SJCRH30 (cell line): Measurements from ENCODE around the gene KLRC2. TPM values are rescaled to one million over a fixed set of nuclear protein-coding genes. Genes with fewer than 3 reads are reported as not detected.
"Not testable (repeated sequence)": the region's sequence is repeated elsewhere in the genome, so short reads cannot be mapped to it uniquely, and the experiment has no call there.

Source experiments
- DNase-seq, 2 experiments: peaks; one replicate each; pipeline ENCODE4 v3.0.0-alpha.2; 2015 to 2020
- H3K27ac ChIP-seq: fragments of 250-450 bp; sonication (Bioruptor Pico); 2 replicates; pipeline ENCODE4 v1.5.1; 2020; ENCODE audit warnings: mild to moderate bottlenecking, moderate library complexity
- H3K27me3 ChIP-seq: fragments of 250-450 bp; sonication (Bioruptor Pico); 2 replicates; pipeline ENCODE4 v1.5.1; 2020; ENCODE audit warnings: mild to moderate bottlenecking, moderate library complexity
- H3K36me3 ChIP-seq: fragments of 250-450 bp; sonication (Bioruptor Pico); 2 replicates; pipeline ENCODE4 v1.5.1; 2020; ENCODE audit warnings: mild to moderate bottlenecking, moderate library complexity
- H3K4me1 ChIP-seq: fragments of 250-450 bp; sonication (Bioruptor Pico); 2 replicates; pipeline ENCODE4 v1.5.1; 2020; ENCODE audit warnings: mild to moderate bottlenecking, moderate library complexity
- H3K4me3 ChIP-seq: fragments of 250-450 bp; sonication (Bioruptor Pico); 2 replicates; pipeline ENCODE4 v1.5.1; 2020; ENCODE audit warnings: mild to moderate bottlenecking, moderate library complexity
- H3K9me3 ChIP-seq: fragments of 250-450 bp; sonication (Bioruptor Pico); replicated peaks from 2 replicates; pipeline ENCODE4 v1.5.1; 2020; ENCODE audit warnings: mild to moderate bottlenecking, moderate library complexity
- total RNA-seq: library from RNA; depleted of rRNA; stranded (reverse); fragments of >200 nt; shearing (Covaris generic); gene quantifications from 2 replicates; pipeline ENCODE4 v1.2.3, GENCODE V29; 2014; rRNA removed

KLRC2 gene
- total RNA-seq, result not detected in 2 replicates

DNA sequence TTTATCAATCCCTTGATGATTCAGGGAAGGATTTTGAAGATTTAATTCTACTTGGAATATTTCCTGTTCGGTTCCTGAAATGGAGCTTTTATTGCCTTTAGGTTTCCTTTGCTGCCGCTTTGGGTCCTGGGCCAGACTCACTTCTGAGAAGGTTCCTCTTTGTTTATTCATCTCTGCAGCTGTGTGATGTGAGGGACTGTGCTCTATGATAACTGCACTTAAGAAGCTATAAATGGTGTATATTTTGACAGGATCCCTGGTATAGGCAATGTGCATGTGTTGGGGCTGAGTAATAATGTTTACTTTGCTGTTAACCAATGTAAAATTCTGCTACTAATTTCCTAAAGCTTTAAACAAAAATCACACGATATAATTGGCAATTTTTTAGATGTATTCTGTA lies at the start of gene KLRC2:
Gene KLRC2 (minus strand): TSS at position 195 of the 400 bp plus-strand sequence. CDS start 24 bp downstream, at position 171.
- not testable (repeated sequence) for H3K4me1 ChIP-seq, H3K27me3 ChIP-seq, H3K36me3 ChIP-seq, H3K9me3 ChIP-seq, H3K27ac ChIP-seq, H3K4me3 ChIP-seq
- DNase-seq, result peak in 1 of 2 experiments; percentile 10

DNA sequence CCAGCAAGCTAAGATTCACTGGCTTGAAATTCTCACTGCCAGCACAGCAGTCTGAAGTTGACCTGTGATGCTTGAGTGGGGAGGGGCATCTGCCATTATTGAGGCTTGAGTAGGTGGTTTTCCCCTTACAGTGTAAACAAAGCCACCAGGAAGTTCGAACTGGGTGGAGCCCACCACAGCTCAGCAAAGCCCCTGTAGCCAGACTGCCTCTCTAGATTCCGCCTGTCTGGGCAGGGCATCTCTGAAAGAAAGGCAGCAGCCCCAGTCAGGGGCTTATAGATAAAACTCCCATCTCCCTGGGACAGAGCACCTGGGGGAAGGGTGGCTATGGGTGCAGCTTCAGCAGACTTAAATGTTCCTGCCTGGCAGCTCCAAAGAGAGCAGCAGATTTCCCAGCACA lies 46.1 kb upstream of the KLRC2 start:
- not testable (repeated sequence) for H3K27ac ChIP-seq, H3K36me3 ChIP-seq, H3K9me3 ChIP-seq, H3K27me3 ChIP-seq, H3K4me3 ChIP-seq, DNase-seq, H3K4me1 ChIP-seq

DNA sequence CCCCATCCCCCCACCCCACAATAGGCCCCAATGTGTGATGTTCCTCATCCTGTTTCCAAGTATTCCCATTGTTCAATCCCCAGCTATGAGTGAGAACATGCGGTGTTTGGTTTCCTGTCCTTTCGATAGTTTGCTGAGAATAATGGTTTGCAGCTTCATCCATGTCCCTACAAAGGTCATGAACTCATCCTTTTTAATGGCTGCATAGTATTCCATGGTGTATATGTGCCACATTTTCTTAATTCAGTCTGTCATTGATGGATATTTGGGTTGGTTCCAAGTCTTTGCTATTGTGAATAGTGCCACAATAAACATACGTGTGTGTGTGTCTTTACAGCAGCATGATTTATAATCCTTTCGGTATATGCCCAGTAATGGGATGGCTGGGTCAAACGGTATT lies 37.0 kb upstream of the KLRC2 start:
- DNase-seq, H3K4me1 ChIP-seq, H3K27ac ChIP-seq, H3K4me3 ChIP-seq, H3K36me3 ChIP-seq, H3K9me3 ChIP-seq, H3K27me3 ChIP-seq: not testable (repeated sequence)

DNA sequence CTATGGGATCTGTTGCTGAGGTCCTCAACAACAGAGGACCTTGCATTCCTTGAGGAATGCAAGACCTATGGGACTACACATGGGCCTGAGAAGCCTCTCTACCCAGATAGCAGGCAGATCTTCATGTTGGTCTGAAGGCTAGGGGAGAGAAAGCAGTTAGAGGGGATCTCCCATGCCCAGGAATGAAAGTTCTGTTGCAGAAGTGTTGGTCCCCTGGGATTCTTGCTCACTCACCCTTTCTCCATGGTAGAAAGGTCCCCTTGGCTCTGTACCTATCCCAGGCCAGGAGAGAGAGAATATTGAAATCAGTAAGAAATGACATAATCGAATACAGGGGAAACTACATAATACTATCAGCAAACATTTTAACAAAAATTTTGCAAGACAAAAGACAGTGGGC lies 33.9 kb upstream of the KLRC2 start:
- Histone ChIP-seq H3K4me3 (no peak overlapping the region), H3K9me3 (no peaks in the 10 kb centered on the region), H3K27ac (no peak overlapping the region), H3K4me1 (no peaks in the 10 kb centered on the region), H3K36me3 (no peaks in the 10 kb centered on the region), H3K27me3 (no peaks in the 10 kb centered on the region)
- no peak for DNase-seq

DNA sequence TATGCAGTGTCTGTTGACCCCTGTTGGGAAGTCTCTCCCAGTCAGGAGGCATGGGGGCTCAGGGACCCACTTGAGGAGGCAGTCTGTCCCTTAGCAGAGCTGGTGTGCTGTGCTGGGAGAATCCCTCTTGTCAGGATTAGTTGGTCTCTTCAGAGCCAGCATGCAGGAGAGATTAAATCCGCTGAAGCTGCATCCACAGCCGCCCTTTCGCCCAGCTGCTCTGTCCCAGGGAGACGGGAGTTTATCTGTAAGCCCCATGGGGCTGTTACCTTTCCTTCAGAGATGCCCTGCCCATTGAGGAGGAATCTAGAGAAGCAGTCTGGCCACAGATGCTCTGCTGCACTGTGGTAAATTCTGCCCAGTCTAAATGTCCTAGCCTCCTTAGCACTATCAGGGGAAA lies 30.5 kb upstream of the KLRC2 start:
- Histone ChIP-seq H3K27ac (no peak overlapping the region), H3K36me3 (no peaks in the 10 kb centered on the region), H3K4me1 (no peaks in the 10 kb centered on the region), H3K9me3 (no peaks in the 10 kb centered on the region), H3K27me3 (no peaks in the 10 kb centered on the region), H3K4me3 (no peak overlapping the region)
- no peak for DNase-seq

DNA sequence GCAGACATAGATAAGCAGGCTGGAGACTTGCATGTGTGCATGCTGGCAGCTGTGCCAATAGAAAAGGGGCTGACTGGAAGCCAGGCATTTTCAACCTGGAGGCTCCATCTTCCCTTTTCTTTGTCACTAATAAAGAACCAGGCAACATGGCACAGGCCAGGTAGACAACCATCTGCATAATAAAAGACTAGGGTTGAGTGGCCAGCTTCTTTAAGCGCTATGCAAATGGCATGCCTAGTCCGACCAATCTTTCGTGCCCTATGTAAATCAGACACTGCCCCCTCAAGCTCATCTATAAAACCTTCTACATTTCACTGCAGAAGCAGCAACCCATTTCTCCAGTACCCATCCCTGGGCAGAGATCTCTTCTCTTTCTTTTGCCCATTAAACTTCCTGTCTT lies 21.9 kb upstream of the KLRC2 start:
- Histone ChIP-seq H3K4me3 (no peak overlapping the region), H3K9me3 (no peaks in the 10 kb centered on the region), H3K27ac (no peak overlapping the region), H3K4me1 (no peaks in the 10 kb centered on the region), H3K36me3 (no peaks in the 10 kb centered on the region), H3K27me3 (no peaks in the 10 kb centered on the region)
- DNase-seq, result no peak

DNA sequence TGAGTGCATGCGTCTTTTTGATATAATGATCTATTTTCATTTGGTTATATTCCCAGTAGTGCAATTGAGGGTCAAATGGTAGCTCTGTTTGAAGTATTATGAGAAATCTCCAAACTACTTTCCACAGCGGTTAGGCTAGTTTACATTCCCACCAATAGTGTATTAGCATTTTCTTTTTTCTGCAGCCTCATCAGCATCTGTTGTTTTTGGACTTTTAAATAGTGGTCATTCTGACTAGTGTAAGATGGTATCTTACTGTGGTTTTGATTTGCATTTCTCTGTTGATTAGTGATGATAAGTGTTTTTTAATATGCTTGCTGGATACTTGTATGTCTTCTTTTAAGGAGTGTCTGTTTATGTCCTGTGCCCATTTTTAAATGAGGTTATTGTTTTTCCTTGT lies 21.0 kb upstream of the KLRC2 start:
- DNase-seq, result no peak
- Histone ChIP-seq H3K9me3 (no peaks in the 10 kb centered on the region), H3K36me3 (no peaks in the 10 kb centered on the region), H3K27ac (no peak overlapping the region), H3K27me3 (no peaks in the 10 kb centered on the region), H3K4me3 (no peak overlapping the region), H3K4me1 (no peaks in the 10 kb centered on the region)

DNA sequence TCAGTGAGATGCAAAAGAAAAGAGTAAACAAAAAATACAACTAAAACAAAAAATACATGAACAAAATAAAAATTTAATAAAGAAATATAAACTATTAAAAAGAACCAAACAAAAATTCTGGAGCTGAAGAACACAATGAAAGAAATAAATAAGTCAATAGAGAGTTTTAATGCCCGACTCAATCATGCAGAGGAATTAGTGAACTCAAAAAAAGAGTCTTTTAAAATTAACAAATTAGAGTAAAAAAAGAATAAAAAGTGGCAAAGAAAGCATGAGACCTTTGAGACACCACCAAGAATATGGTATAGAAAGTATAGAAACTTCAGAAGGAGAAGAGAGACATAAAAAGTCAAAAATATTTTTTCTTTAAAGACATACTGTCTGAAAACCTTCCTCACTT lies 20.0 kb upstream of the KLRC2 start:
- Histone ChIP-seq H3K4me3 (no peak overlapping the region), H3K27me3 (no peaks in the 10 kb centered on the region), H3K36me3 (no peaks in the 10 kb centered on the region), H3K4me1 (no peaks in the 10 kb centered on the region), H3K9me3 (no peaks in the 10 kb centered on the region), H3K27ac (no peak overlapping the region)
- no peak for DNase-seq

DNA sequence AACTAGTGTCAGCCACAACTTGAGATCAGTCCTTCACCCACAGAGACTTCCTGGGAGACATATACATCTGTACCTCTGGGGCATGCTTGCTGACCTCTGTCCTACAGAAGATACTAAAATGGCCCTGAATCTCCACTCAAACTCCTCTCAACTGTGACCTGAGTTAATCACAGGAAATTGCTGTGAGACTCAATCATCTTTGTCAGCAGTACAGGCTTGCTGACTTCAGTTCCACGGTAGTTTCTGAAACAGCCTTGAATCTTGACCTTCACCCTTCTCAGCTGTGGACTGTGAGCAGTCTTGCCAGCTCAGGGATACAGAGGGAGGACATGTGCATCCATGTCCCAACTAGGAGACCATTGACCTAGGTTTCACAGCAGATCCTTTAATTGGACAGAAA lies 18.7 kb upstream of the KLRC2 start:
- H3K36me3 ChIP-seq, result no peaks in the 10 kb centered on the region
- no peaks in the 10 kb centered on the region for H3K4me1 ChIP-seq
- H3K9me3 ChIP-seq, result no peaks in the 10 kb centered on the region
- no peak for DNase-seq
- no peak overlapping the region for H3K4me3 ChIP-seq
- no peak overlapping the region for H3K27ac ChIP-seq
- H3K27me3 ChIP-seq, result no peaks in the 10 kb centered on the region

DNA sequence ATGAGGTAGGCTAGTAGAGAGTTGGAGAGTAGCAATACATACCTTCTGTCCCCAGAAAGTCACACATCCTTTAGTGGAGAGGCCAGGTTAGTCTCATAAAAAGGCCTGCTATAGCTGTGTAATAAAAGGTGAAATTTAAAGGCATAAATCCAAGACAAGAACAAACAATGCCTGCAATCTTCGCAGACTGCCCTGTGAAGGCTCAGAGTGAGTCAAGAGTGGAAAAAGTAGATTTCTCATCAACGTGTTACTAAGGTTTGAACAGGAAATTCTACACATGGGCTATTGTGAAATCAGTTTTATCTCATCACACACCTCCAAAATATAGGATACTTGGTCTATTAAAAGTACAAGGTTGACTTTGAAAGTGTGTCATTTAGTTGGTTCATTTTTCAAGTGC lies 17.3 kb upstream of the KLRC2 start, which contains the start of gene KLRC1:
Gene KLRC1 (minus strand): TSS at position 222 of the 400 bp plus-strand sequence. CDS start 2,221 bp downstream, outside the sequence.
- Histone ChIP-seq H3K27ac (no peak within 1 kb of the TSS), H3K9me3 (no peaks in the 10 kb centered on the region)
- no peak for DNase-seq

DNA sequence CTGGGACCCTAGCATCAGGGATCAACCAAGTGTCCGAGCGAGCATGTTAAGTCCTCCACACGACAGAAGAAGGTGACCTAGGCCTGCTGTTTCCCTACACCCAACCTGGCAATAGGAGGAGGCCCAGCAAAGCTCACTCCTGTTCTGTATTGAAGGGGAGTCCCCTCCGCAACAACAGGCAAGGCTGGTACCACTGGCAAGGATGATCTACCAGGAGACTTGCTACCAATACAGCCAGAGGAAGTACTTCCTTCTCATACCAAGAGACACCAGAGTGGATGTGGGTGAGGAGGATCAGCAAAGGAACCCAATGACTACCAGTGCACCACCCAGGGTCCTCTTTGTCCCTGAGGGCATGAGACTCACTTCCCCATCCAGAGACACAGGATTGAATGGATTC lies 12.4 kb upstream of the KLRC2 start:
- Histone ChIP-seq H3K27me3 (no peaks in the 10 kb centered on the region), H3K4me1 (no peaks in the 10 kb centered on the region), H3K9me3 (no peaks in the 10 kb centered on the region), H3K36me3 (no peaks in the 10 kb centered on the region), H3K27ac (no peak overlapping the region), H3K4me3 (no peak overlapping the region)
- no peak for DNase-seq

More for the DNA sequence above, 17.3 kb upstream of the KLRC2 start, which contains the start of gene KLRC1:
- Histone ChIP-seq H3K4me1 (no peaks in the 10 kb centered on the region), H3K27me3 (no peaks in the 10 kb centered on the region), H3K4me3 (no peak within 1 kb of the TSS), H3K36me3 (no peaks in the 10 kb centered on the region)

DNA sequence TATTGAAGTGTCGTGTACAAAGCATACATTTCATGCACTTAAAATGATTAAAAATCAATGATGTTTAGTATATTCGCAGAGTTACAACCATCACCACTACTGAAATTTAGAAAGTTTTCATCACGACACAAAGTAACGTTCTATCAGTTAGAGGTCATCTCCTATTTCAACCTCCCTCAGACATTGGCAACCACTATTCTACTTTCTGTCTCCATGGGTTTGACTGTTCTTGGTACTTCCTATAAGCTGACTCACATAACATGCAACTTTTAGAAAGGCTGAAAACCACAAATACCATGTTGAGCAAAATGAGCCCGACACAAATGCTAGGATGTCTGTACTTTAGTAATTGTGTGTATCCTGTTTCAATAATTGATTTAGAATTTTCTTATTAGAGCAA lies 10.2 kb upstream of the KLRC2 start:
- not testable (repeated sequence) for H3K27me3 ChIP-seq, H3K4me1 ChIP-seq, H3K27ac ChIP-seq, DNase-seq, H3K36me3 ChIP-seq, H3K4me3 ChIP-seq, H3K9me3 ChIP-seq

DNA sequence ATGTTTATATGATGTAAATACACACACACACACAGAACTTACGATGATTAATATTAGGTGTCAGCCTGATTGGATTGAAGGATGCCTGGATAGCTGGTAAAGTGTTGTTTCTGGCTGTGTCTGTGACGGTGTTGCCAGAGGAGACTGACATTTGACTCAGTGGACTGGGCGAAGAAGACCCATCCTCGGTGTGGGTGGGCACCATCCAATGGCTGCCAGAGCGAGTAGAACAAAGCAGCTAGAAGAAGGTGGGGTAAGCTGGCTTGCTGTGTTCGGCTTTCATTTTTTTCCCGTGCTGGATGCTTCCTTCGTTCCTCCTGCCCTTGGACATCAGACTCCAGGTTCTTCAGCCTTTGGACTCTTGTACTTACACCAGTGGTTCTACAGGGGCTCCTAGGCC lies 5.3 kb upstream of the KLRC2 start:
- not testable (repeated sequence) for H3K27me3 ChIP-seq, H3K9me3 ChIP-seq, H3K27ac ChIP-seq, H3K4me1 ChIP-seq, DNase-seq, H3K36me3 ChIP-seq, H3K4me3 ChIP-seq

DNA sequence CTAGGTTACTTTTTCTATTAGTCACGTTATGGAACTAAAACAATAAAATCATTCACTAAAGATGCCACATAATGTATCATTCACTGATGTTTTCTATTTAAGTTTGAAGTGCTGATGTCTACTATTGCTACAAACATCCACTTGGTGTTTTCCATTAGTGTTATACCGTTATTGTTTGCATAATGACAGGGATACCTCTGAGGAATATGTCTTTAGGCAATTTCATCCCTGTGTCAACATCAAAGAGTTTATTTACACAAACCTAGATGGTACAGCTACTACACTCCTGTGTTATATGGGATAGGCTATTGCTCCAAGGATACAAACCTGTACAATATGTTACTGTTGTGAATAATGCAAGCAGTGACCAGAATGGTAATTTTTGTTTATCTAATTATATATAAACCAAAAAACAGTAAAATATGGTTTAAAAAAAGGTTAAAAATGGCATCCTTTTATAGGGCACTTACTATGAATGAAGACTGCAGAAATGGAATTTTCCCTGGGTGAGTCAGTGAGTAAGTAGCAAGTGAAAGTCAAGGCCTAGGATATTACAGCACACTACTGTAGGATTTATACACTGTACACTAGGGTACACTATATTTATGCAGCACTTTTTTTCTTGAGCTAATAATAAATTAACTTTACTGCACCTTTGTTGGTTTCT lies 3.9 kb upstream of the KLRC2 start:
- not testable (repeated sequence) for H3K36me3 ChIP-seq, H3K27ac ChIP-seq, H3K9me3 ChIP-seq, H3K27me3 ChIP-seq, H3K4me3 ChIP-seq, H3K4me1 ChIP-seq, DNase-seq

DNA sequence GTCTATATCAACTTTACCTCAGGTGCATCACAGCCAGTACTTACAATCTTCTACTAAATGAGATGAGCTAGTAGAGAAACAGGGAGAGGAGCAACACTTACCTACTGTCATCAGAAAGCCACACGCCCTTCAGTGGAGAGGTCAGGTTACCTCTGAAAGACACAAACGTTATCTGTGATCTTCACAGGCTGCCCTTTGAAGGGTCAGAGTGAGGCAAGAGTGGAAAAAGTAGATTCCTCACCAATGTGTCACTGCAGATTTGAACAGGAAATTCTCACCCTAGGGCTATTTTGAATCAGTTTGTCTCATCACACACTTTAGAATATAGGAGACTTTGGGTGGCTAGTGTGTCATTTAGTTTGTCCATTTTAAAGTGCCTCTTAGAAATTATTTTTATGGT lies 1.8 kb upstream of the KLRC2 start:
- not testable (repeated sequence) for H3K4me3 ChIP-seq, H3K36me3 ChIP-seq, DNase-seq, H3K4me1 ChIP-seq, H3K9me3 ChIP-seq, H3K27me3 ChIP-seq, H3K27ac ChIP-seq

DNA sequence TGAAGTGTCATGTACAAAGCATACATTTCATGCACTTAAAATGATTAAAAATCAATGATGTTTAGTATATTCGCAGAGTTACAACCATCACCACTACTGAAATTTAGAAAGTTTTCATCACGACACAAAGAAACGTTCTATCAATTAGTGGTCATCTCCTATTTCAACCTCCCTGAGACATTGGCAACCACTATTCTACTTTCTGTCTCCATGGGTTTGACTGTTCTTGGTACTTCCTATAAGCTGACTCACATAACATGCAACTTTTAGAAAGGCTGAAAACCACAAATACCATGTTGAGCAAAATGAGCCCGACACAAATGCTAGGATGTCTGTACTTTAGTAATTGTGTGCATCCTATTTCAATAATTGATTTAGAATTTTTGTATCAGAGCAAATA lies 5.2 kb downstream of the KLRC2 start:
- H3K36me3 ChIP-seq, H3K27me3 ChIP-seq, H3K9me3 ChIP-seq, H3K27ac ChIP-seq, DNase-seq, H3K4me1 ChIP-seq, H3K4me3 ChIP-seq: not testable (repeated sequence)
